ENCODE results near the gene SORCS2. TPM values are rescaled to one million over a fixed set of nuclear protein-coding genes. Genes with fewer than 3 reads are reported as not detected.
"Not testable (repeated sequence)": the region's sequence is repeated elsewhere in the genome, so short reads cannot be mapped to it uniquely, and the experiment has no call there.

The SORCS2 gene
- total RNA-seq, 2 donors from 2014 or later: 0.21 to 0.92 TPM

- no peak for ATAC-seq
- DNase-seq: no peak
- intact Hi-C loops (cut with DNase I, micrococcal nuclease): no loop called here
Measured at GRCh38 chr4:7442574-7443162, 250.3 kb downstream of the SORCS2 start.

- no peak for ATAC-seq
- intact Hi-C loops (cut with DNase I, micrococcal nuclease): no loop called here
- DNase-seq: no peak
Measured at GRCh38 chr4:7444314-7444713, 252.0 kb downstream of the SORCS2 start.

GRCh38 chr4:7444731-7445130, 252.4 kb downstream of the SORCS2 start:
- ATAC-seq (no peak), DNase-seq (no peak)
- intact Hi-C loops (cut with DNase I, micrococcal nuclease): no loop called here

- no peak for ATAC-seq
- no peak for DNase-seq
- intact Hi-C loops (cut with DNase I, micrococcal nuclease): no loop called here
Measured at GRCh38 chr4:7447236-7447635, 254.9 kb downstream of the SORCS2 start.

GRCh38 chr4:7448036-7448435, 255.7 kb downstream of the SORCS2 start:
- ATAC-seq: no peak
- intact Hi-C loops (cut with DNase I, micrococcal nuclease): no loop called here

GRCh38 chr4:7450775-7451433, 258.6 kb downstream of the SORCS2 start:
- ATAC-seq: no peak

More at GRCh38 chr4:7448036-7448435, 255.7 kb downstream of the SORCS2 start:
- no peak for DNase-seq

GRCh38 chr4:7451434-7451789, 259.1 kb downstream of the SORCS2 start:
- DNase-seq: no peak
- ATAC-seq: no peak
- intact Hi-C loops (cut with DNase I, micrococcal nuclease): no loop called here

More at GRCh38 chr4:7450775-7451433, 258.6 kb downstream of the SORCS2 start:
- DNase-seq: no peak
- intact Hi-C loops (cut with DNase I, micrococcal nuclease): no loop called here

- ATAC-seq (no peak), DNase-seq (no peak)
- intact Hi-C loops (cut with DNase I, micrococcal nuclease): no loop called here
Measured at GRCh38 chr4:7451800-7452199, 259.5 kb downstream of the SORCS2 start.

- intact Hi-C loops (cut with DNase I, micrococcal nuclease): not testable (repeated sequence)
Measured at GRCh38 chr4:7452802-7453201, 260.5 kb downstream of the SORCS2 start.

GRCh38 chr4:7457201-7458065, 265.1 kb downstream of the SORCS2 start:
- ATAC-seq (no peak), DNase-seq (no peak)
- intact Hi-C loops (cut with DNase I, micrococcal nuclease): no loop called here

More at GRCh38 chr4:7452802-7453201, 260.5 kb downstream of the SORCS2 start:
- DNase-seq, ATAC-seq: not testable (repeated sequence)

GRCh38 chr4:7458066-7458425, 265.7 kb downstream of the SORCS2 start:
- DNase-seq: no peak
- ATAC-seq: no peak
- intact Hi-C loops (cut with DNase I, micrococcal nuclease): no loop called here

- intact Hi-C loops (cut with DNase I, micrococcal nuclease): no loop called here
- ATAC-seq: no peak
- no peak for DNase-seq
Measured at GRCh38 chr4:7458477-7458876, 266.1 kb downstream of the SORCS2 start.

GRCh38 chr4:7459471-7459870, 267.1 kb downstream of the SORCS2 start:
- intact Hi-C loops (cut with DNase I, micrococcal nuclease): no loop called here
- ATAC-seq: no peak
- DNase-seq: no peak

- ATAC-seq (no peak), DNase-seq (no peak)
- intact Hi-C loops (cut with DNase I, micrococcal nuclease): no loop called here
Measured at GRCh38 chr4:7460566-7460965, 268.2 kb downstream of the SORCS2 start.

GRCh38 chr4:7461230-7461629, 268.9 kb downstream of the SORCS2 start:
- DNase-seq: no peak
- ATAC-seq: no peak
- intact Hi-C loops (cut with DNase I, micrococcal nuclease): no loop called here

- ATAC-seq: peak; percentile 42
- intact Hi-C loops (cut with DNase I, micrococcal nuclease): no loop called here
- DNase-seq: peak in 1 of 2 donors; percentile 8
Measured at GRCh38 chr4:7462509-7462971, 270.2 kb downstream of the SORCS2 start.

- intact Hi-C loops (cut with DNase I, micrococcal nuclease): no loop called here
- ATAC-seq (no peak), DNase-seq (no peak)
Measured at GRCh38 chr4:7463566-7464258, 271.4 kb downstream of the SORCS2 start.

- ATAC-seq: no peak
- DNase-seq: no peak
- intact Hi-C loops (cut with DNase I, micrococcal nuclease): no loop called here
Measured at GRCh38 chr4:7464259-7464655, 271.9 kb downstream of the SORCS2 start.

- intact Hi-C loops (cut with DNase I, micrococcal nuclease): no loop called here
- no peak for DNase-seq
- no peak for ATAC-seq
Measured at GRCh38 chr4:7465017-7465416, 272.7 kb downstream of the SORCS2 start.

Data from left colon (tissue), 2 donors.